ENCODE results near the gene CELA2A. TPM values are rescaled to one million over a fixed set of nuclear protein-coding genes. Genes with fewer than 3 reads are reported as not detected.

The CELA2A gene
- total RNA-seq, 2 experiments from 2014 or later: not detected

GRCh38 chr1:15493869-15494390 lies 37.4 kb downstream of the CELA2A start:
- H3K27ac ChIP-seq (ENCODE audit: low read depth in 1 of 2, low read length in 2 of 2): no peak overlapping the region
- TF ChIP-seq CTCF (IDR thresholded peaks at IDR 0.05): no peak
- no peaks in the 10 kb centered on the region for H3K27me3 Mint-ChIP-seq
- no peaks in the 10 kb centered on the region for H3K9me3 Mint-ChIP-seq
- DNase-seq: no peak
- no peaks in the 10 kb centered on the region for H3K4me1 Mint-ChIP-seq (ENCODE audit: low read depth)
- POLR2A ChIA-PET: no interaction called here
- intact Hi-C loops (cut with DNase I, micrococcal nuclease): no loop called here
- H3K9me3 ChIP-seq (ENCODE audit: control insufficient read depth in 1 of 2, insufficient read depth in 1 of 2, low read length in 2 of 2): no peaks in the 10 kb centered on the region
- CTCF ChIA-PET: no interaction called here
- peaks cover 72% of the 10 kb centered on the region for H3K36me3 Mint-ChIP-seq (ENCODE audit: low read depth)
- ATAC-seq (ENCODE audit: poor library complexity): no peak
- no peaks in the 10 kb centered on the region for H3K4me1 ChIP-seq (ENCODE audit: insufficient read depth, low read length)
- H3K27ac Mint-ChIP-seq: no peak overlapping the region
- no peak overlapping the region for H3K4me3 ChIP-seq (ENCODE audit: low read length)
- H3K36me3 ChIP-seq (ENCODE audit: insufficient read depth, low read length): peaks cover 7% of the 10 kb centered on the region
- no peaks in the 10 kb centered on the region for H3K27me3 ChIP-seq (ENCODE audit: control insufficient read depth in 1 of 2, insufficient read depth in 2 of 2, low read length in 2 of 2)
- no peak overlapping the region for H3K4me3 Mint-ChIP-seq

GRCh38 chr1:15500184-15501178 lies 43.9 kb downstream of the CELA2A start:
- no peak overlapping the region for H3K27ac Mint-ChIP-seq

More at GRCh38 chr1:15500184-15501178, 43.9 kb downstream of the CELA2A start:
- ChIA-PET CTCF (interaction anchor here (0.9 to 1.3 kb wide), 3 partner anchors 10 to 69 kb away, joined by 3 read pairs; no protein-coding TSS in a partner anchor), POLR2A (no interaction called here)
- Mint-ChIP-seq H3K27me3 (no peaks in the 10 kb centered on the region), H3K4me1 (ENCODE audit: low read depth) (no peaks in the 10 kb centered on the region), H3K4me3 (no peak overlapping the region), H3K36me3 (ENCODE audit: low read depth) (peaks cover 56% of the 10 kb centered on the region), H3K9me3 (no peaks in the 10 kb centered on the region)
- no peak for TF ChIP-seq CTCF (IDR thresholded peaks at IDR 0.05)
- DNase-seq (no peak), ATAC-seq (ENCODE audit: poor library complexity) (no peak)
- Histone ChIP-seq H3K36me3 (ENCODE audit: insufficient read depth, low read length) (peaks cover 22% of the 10 kb centered on the region), H3K4me1 (ENCODE audit: insufficient read depth, low read length) (no peaks in the 10 kb centered on the region), H3K9me3 (ENCODE audit: control insufficient read depth in 1 of 2, insufficient read depth in 1 of 2, low read length in 2 of 2) (no peaks in the 10 kb centered on the region), H3K27ac (ENCODE audit: low read depth in 1 of 2, low read length in 2 of 2) (no peak overlapping the region), H3K27me3 (ENCODE audit: control insufficient read depth in 1 of 2, insufficient read depth in 2 of 2, low read length in 2 of 2) (no peaks in the 10 kb centered on the region), H3K4me3 (ENCODE audit: low read length) (no peak overlapping the region)
- intact Hi-C loops (cut with DNase I, micrococcal nuclease): loop anchor here in 1 of 2 experiments (5.0 kb wide), 1 partner anchor 178 kb away; no protein-coding TSS in a partner anchor

Measured in CD4-positive, alpha-beta T cell (primary cell).